GM19351 (cell line): ENCODE measurements around the gene BCL7A.
A peak's percentile ranks its signal among the peaks of the same experiment; 100 is the strongest.
"Not testable (repeated sequence)": the region's sequence is repeated elsewhere in the genome, so short reads cannot be mapped to it uniquely, and the experiment has no call there.

Experiments
- ATAC-seq: cut with Tn5 transposase; IDR thresholded peaks from one replicate; pipeline ENCODE4 v1.9.1; 2021; ENCODE audit warnings: mild to moderate bottlenecking, moderate library complexity; ENCODE audit not compliant: unreplicated experiment

BCL7A gene

DNA sequence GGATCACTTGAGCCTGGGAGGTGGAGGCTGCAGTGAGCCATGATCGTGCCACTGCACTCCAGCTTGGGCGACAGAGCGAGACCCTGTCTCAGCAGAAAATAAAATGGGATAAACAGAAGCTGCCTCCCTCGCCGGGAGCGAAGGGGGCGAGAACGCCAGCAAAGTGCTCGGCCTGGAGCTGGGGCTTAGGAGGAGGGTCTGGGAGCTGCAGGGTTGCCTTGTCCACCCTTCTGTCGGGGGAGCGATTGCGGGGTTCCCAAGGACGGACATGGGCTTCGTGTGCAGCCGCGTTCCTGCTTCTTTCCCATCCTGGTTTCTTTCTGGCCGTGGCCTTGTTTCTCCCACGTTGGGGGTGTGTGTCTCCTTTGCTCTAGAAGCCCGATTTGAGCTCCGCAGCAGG lies 29.0 kb downstream of the BCL7A start:
- ATAC-seq = no peak

DNA sequence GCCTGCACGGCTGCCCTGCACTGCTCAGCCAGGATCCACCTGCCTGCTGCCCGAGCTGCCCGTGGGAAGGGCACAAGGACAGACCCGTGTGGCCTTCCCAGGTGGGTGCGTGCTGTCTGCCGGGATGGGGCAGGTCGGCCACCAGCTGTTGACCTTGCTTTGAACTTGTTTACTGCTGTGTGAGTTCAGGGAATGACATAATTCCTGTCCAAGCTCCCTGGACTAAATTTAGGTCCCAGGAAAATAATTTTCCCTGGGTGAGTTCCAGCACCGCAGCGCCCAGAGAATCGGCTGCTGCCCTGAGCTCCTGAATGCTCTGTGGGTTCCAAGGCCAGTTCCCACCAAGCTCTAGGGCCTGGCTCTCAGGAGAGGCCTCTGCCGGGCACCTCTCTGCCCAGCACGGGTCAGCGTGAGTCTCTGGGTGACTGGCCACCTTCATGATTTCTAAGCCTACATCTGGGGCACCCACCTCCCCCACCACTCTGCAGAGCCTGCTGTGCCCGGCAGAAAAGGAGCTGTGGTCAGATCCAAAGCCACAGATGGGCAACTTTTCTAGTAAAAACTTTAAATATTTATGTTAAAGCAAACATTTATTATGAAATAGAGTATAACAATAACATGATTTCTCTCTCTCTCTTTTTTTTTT lies 29.7 kb downstream of the BCL7A start:
- ATAC-seq = no peak

DNA sequence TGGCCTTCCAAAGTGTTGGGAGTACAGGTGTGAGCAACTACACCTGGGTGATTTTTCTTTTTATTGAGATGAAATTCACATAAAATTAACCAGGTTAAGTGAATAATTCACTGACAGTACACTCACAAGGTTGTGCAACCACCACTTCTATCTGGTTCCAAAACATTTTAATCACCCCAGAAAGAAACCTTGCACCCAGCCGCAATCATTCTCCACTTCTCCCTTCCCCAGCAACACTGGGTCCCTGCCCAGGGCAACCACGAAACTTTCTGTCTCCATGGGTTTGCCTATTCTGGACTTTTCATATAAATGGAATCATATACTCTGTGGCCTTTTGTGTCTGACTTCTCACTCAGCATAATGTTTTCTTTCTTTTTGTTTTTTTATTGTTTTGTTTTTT lies 30.6 kb downstream of the BCL7A start:
- no peak for ATAC-seq

DNA sequence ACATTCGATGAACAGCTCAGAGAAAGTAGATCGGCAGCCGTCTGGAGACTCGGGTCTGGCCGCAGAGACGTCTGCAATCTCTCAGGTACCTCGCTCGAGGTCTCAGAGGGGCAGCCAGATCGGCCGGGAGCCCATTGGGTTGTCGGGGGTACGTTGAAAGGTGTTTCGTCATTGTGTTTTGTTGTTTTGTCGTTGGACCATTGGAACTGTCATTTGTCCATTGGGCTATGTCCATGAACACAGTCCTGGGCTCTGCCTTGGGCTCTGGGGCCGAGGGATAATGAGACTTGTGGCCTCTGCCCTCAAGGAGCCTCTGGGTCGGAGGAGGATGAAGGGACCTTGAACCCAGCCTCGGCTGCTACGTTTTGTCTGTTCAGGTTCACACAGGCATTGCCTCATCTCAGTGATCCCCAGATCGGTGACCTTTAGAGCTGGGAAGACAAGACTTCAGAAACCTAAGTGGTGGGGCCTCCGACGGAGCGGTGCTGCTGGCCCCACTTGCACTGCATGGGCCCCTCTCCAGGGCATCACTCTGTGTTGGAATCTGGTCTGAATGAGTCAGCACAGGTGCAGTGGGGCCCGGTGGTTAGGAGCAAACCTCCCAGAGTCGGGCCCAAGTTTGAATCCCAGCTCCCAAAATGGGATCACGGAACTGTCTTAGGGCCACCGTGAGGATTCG lies 33.3 kb downstream of the BCL7A start:
- ATAC-seq = no peak

DNA sequence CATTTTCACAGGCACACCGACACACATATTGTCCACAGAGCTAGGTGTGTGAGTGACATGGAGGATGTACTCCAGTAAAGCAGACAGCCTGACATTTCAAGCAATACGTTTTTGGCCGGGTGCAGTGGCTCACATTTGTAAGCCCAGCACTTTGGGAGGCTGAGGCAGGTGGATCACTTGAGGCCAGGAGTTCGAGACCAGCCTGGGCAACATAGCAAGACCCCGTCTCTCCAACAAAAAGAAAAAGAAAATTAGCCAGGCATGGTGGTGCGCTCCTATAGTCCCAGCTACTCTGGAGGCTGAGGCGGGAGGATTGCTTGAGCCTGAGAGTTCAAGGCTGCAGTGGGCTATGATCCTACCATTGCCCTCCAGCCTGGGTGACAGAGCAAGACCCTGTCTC lies 34.7 kb downstream of the BCL7A start:
- not testable (repeated sequence) for ATAC-seq

DNA sequence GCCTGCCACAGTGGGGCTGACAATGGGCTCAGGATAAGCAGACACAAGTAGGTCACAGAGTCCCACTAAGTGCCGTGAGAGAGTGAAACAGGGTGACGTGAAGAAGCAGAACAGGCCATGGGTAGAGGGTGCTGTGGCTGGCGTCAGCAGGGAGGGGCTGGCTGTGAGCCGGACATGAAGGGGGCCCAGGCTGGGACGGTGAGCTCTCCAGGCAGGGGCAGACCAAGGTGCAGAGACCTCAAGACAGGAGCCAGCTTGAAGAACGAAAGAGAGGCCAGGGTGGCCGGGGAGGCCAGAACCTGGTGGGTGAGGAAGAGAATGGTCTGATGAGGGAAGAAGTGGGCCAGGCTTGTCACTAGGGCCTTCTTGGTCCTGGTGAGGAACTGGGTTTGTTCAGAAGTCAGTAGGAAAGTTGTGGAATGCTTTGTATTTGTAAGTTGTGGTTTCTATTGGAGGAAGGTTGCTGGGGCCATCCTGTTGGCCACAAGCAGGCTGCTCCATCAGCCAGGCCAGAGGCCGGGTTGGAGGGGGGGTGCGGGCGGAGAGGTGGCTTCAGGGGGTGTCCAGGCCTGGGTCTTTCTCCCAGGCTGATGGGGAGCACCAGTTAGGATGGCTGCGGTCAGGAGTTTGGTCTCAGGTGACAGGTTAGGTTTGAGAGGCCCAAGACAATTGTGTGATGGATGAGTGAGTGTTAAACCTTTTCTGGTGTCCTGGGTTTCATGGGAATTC lies 35.5 kb downstream of the BCL7A start:
- no peak for ATAC-seq

DNA sequence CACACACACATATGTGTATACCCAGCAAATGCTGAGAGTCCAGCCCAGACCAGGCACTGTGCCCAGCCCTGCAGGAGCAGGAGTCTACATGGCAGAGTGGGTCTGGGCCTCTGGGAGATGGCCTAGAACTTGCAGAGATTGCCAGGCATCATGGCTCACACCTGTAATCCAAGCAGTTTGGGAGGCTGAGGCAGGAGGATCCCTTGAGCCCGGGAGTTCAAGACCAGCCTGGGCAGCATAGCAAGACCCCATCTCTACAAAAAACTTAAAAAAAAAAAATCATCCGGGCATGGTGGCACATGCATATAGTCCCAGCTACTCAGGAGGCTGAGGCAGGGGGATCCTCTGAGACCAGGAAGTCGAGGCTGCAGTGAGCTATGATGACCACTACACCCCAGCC lies 36.1 kb downstream of the BCL7A start:
- no peak for ATAC-seq

DNA sequence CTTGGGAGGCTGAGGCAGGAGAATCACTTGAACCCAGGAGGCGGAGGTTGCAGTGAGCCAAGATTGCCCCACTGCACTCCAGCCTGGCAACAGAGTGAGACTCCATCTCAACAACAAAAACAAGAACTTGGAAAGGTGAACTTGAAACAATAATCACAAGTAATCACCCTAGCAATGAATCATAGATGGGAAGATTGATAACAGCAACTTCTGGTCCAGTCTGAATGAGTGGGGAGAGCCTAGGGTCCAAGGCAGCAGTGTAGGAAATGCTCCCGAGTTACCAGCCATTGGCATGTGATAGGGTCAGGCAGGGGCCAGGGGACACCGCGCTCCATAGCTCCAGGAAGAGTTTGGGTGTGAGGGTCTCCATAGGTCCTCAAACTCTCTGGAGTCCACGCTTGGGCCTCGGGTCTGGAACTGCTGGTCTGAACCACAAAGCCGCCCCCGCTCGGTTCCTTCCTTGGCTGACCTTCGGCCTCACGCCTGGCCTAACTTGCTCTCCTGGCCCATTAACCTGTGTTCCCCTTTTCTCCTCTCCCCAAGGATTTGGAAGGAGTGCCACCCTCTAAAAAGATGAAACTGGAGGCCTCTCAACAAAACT lies 37.0 kb downstream of the BCL7A start:
- ATAC-seq = no peak

DNA sequence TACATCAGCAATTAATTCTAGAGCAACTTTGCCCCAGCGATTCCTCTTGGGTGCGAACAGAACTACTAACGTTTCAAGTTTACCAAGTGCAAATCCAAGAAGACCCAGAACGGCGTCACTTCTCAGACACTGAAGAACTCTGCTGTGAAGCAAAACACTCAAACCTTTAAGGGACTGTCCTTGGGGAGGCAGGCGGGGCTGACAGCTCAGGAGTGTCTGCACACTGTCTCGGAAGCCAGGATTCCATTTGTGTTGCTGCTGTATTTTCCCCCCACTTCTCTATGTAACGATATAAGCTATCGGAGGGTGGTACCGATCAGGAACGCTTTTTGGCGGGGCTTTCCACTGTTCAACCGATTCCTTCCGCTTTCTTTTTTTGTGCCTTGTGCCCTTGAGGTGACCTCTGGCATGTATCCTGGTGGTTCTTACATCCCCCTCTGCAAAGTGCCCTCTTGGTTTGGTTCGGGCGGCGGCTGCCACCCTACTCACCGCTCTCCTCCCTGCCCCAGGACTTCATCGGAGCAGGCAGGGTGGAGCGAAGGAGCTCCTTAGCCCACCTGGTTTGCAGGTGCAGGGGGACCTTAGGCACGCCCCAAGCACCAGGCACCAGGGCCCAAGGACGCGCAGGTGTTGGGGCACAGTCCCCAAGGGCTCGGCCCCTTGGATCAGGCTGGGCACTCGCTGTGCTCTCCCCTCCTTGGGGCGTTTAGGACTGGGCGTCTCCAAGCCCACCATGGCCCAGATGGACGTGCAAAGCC lies 37.7 kb downstream of the BCL7A start:
- ATAC-seq = no peak

DNA sequence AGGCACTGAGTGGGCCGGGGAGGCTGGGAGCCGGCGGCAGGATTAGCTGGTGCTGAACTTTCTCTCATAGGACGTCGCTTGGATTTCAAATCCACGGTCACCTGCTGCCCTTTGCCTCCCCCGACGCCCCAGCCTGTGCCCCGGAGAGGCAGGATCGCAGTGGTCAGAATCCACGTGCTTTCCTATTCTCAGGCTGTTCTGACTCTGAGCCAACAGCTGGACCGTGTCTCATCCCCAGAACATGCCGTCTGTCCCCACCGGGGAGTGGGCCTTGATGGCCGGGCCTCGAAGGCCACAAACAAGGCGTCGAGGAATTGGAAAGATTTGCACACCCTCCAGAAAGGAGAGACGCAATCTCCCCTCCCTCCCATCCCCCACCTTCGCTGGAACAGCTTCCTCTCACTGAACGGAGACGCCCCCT lies 38.4 kb downstream of the BCL7A start:
- ATAC-seq = no peak

DNA sequence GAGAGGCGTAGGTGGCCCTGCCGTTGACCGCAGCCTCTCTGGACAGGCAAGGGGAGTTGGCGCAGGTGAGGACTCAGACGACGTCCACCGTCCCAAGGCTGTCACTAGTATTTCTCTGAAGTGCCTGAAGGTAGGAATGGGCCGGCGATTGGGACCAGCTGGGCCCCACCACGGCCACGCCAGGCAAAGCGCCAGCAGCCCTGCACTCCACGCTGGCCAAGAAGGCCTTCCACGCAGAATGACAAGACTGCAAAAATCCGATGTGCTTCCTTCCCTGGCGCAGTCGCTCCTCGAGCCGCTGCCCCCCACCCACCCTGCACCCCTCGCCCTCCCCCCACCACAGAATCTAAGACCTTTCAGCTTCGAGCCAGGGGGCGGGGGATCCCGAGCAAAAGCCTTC lies 39.6 kb downstream of the BCL7A start:
- ATAC-seq = no peak

DNA sequence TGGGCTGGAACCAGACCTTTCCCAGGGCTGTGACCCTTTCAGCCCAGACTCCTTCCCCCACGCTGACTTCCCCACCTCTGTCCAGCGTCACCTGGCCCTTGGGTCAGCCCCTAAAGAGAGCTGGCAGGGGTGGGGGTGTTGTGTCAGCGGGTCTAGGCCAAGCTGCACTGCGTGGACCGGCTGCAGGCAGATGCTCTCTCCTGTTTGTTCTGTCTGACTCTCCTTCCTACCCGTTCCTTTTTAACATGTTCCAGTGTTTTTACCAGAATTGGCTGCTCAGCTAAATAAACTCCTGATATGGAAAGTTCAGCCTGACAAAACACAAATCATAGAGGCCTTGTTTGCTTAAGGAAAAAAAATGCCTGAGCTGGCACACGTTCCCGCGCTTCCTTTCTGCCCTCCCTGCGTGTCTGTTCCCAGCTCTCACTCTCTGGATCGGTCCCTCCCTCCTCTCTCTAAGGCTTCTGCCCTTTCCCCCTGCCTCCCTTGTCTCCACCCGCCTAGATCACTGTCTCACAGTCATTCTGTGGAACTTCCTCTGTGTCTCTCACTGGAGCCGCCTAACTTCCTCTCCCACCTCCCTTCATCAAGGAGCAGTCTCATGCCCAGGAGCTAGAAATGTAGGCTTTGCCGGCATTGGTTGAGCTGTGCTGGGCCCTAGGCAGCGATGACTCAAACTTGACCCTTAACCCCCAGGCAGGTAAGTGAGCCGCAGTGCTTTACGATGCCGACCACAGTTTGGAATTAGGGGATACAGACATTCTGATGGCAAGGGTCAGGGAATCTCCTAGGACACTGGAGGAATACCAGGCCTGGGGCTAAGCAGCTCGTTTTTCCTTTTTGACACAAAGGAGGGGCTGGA lies 41.4 kb downstream of the BCL7A start:
- ATAC-seq = no peak

DNA sequence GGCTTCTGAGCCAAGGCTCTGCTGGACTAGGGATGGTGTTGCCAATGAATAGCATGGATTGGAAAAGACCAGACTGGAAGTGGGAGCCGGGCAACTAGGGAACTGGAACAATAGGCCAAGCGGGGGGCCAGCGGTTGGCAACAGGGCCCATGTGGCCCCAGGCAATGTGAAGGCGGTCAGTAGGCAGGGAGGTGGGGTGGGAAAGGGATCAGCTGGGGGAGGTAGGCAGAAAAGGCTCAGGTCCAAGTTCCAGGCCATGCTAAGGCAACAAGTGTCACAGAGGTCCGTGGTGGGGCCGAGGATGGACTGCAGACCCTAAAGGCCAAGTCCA lies 42.0 kb downstream of the BCL7A start:
- no peak for ATAC-seq

DNA sequence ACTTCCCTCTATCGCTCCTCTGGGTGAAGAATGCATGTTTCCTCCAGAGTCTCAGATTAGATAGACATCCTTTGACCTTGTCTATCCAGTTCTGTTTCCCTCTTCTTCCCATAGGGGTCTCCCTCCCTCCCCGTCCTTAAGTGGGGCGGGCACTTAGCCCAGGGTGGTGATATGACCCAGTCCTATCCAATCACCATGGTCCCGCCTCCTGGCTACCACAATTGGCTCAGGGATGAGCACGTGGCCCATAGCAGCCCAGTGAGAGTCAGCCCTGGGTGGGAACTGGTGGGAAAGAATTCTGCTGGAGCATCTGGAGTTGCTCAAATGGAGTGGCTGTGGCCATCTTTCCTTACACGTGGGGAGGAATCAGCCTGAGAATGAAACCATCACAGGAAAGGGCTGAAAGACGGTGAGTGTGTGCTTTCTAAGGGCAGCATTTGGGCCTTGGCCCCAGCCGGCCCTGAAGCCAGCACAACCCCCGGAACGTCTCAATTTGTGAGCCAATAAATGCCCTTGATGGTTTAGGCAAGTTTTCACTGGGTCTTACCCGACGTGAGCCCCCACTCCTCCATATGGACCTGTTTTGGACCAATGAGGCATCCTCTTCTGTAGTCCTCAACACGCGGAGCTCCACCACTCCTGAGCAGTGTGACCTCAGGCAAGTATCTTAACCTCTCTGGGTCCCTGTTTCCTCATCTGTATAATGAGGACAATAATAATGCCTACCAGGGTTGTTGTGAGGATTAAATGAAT lies 42.5 kb downstream of the BCL7A start:
- ATAC-seq = no peak

DNA sequence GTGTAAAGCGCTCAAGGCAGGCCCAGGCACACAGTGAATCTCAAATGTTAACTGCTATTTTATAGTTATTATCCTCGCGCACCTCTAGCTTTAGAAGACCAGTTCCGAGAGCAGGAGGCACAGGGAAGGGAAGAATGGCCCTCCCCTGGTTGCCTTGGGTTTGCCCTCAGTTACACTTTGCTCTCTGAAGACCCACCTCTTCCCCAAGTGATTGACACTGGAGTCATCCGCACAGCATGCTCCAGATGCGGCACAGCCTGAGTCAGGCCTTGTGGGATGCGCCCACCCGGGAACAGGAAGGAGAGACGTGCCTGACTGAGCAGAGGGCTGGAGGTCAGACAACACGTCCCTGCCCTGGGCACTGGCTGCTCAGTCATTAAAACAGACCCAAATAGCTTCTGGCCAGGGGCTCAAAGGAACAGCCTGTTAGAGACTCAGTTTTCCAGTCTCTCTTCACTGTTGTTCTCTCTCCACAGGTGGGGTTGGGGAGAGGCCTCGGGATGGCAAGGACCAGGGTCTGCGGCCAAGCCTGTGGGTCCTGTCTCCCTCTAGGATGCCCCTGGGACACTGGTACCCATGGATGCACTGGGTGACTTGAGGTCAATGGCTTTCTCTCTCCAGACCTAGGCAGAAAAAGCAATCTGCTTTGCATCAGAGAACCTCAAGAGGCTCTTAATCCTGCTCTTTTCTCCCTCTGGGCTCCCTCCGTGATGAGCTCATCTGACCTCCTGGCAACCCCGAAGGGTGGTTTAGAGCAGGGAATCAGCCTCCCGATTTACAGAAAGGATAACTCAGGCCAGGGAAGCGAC lies 43.3 kb downstream of the BCL7A start:
- no peak for ATAC-seq

DNA sequence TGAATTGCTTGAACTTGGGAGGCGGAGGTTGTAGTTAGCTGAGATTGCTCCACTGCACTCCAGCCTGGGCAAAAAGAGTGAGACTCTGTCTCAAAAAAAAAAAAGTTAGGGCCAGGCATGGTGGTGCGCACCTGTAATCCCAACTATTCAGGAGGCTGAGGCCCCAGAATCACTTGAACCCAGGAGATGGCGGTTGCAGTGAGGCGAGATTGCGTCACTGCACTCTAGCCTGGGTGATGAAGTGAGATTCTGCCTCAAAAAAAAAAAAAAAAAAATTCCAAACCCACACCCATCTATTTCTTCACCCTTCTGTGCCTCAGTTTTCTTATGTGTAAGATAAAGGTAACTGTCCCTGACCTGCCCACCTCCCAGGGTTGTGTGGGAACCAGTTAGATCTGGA lies 45.9 kb downstream of the BCL7A start:
- ATAC-seq = no peak

DNA sequence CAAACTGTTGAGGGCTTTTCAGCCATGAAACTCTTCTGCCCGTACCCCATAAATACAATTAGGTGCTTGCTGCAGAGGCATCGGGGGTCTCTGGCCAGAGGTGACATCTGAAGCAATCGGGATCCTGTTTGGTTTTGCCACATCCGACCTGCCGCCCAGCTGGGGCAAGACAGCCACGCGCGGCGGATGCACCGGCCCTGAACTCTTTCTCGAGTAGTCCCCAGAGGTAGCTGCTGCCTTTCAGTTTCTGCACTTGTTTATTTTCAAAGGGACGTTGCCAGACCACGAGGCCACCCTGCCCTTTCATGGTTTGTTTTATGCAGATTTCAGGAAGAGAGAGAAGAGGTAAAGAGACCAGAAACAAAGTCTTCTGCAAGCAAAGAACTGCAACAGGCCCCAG lies 46.3 kb downstream of the BCL7A start:
- ATAC-seq = peak; percentile 87

DNA sequence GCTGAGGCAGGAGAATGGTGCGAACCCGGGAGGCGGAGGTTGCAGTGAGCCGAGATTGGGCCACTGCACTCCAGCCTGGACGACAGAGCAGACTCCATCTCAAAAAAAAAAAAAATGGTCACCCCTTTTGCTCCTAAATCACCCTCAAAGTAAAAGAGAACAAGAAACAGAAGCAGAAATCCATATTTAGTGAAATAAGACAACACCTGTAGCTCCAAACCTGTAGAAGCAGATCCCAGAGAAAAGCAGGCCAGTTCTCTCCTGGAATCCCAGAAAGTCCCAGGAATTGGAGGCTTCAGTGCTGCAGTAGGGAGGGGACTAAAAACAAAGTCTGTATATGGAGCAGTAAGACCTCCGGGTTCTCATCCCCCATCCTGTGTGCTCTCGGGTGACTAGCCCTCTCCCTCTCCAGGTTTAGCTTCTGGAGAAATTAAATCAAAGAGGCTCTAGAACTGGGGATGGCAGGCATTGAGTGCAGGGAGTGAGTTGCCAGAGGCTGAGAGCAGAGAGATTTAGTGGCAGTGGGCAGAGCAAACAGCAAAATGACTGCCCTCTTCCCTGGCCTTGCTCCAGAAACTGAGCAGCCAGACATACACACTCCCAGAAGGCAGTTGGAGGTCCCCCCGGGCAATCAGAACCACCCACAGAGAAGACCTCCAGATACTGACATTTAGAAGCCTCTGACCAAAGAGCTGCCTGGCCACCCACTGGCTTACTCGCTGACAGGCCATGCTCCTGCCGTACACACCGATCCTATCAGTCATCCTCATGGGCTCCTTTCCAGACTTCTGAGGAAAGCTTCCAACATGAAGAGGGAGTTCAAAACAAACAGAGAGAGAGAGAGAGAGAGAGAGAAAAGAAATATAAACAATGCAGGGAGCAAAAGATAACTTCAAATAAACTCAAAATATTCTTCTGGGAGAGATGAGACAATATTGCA lies 50.6 kb downstream of the BCL7A start:
- no peak for ATAC-seq
